B cell (primary cell): ENCODE results near the gene UNC93B1.

Experiments used
- EZH2 ChIP-seq: IDR thresholded peaks from 2 replicates; pipeline ENCODE4 v1.6.1; 2012; ENCODE audit warnings: borderline replicate concordance, low read depth, mild to moderate bottlenecking, moderate library complexity, low read length; ENCODE audit not compliant: insufficient read depth, poor library complexity, severe bottlenecking
- TF ChIP-seq, protein P1 (sequence below): fragments of 200-600 bp; IDR thresholded peaks from one replicate; pipeline ENCODE4 v1.8.0; 2022; ENCODE audit warnings: antibody characterized with exemption, mild to moderate bottlenecking

- TF ChIP-seq, protein P1, sequence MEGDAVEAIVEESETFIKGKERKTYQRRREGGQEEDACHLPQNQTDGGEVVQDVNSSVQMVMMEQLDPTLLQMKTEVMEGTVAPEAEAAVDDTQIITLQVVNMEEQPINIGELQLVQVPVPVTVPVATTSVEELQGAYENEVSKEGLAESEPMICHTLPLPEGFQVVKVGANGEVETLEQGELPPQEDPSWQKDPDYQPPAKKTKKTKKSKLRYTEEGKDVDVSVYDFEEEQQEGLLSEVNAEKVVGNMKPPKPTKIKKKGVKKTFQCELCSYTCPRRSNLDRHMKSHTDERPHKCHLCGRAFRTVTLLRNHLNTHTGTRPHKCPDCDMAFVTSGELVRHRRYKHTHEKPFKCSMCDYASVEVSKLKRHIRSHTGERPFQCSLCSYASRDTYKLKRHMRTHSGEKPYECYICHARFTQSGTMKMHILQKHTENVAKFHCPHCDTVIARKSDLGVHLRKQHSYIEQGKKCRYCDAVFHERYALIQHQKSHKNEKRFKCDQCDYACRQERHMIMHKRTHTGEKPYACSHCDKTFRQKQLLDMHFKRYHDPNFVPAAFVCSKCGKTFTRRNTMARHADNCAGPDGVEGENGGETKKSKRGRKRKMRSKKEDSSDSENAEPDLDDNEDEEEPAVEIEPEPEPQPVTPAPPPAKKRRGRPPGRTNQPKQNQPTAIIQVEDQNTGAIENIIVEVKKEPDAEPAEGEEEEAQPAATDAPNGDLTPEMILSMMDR: no peak
- TF ChIP-seq EZH2: no peak
Observed at GRCh38 chr11:68035266-68035876, 31.5 kb upstream of the UNC93B1 start.
